ENCODE results near the gene PTPRN2. TPM values are rescaled to one million over a fixed set of nuclear protein-coding genes. Genes with fewer than 3 reads are reported as not detected.

Gene PTPRN2
- total and polyA plus RNA-seq, 7 donors = 0.47 to 0.82 (median 0.51) TPM

GRCh38 chr7:158007697-158008257 is 579.8 kb downstream of the PTPRN2 start:
- intact Hi-C loops (cut with DNase I) = no loop called here
- ATAC-seq (no peak), DNase-seq (no peak)
- no peak overlapping the region for H3K4me3 ChIP-seq
- peaks cover 0 to 6% (median 0%) of the 10 kb centered on the region in 3 donors for H3K27me3 ChIP-seq (ENCODE audit: insufficient read depth in 3 of 3, low read length in 2 of 3)
- no peaks in the 10 kb centered on the region for H3K4me1 ChIP-seq
- H3K9me3 ChIP-seq = no peaks in the 10 kb centered on the region
- TF ChIP-seq CTCF (IDR thresholded peaks at IDR 0.05) = no peak
- WGBS, 3 donors = 71 to 84% (median 72%) methylated on average over 5 of the region's 5 CpGs
- no peak overlapping the region for H3K27ac ChIP-seq
- H3K36me3 ChIP-seq (ENCODE audit: insufficient read depth in 1 of 2, low read depth in 1 of 2) = no peaks in the 10 kb centered on the region

GRCh38 chr7:158006841-158007696 is 580.6 kb downstream of the PTPRN2 start:
- H3K27me3 ChIP-seq (ENCODE audit: insufficient read depth in 3 of 3, low read length in 2 of 3) = peaks cover 0 to 3% (median 0%) of the 10 kb centered on the region in 3 donors
- no peaks in the 10 kb centered on the region for H3K4me1 ChIP-seq
- no peak for DNase-seq
- no peak for TF ChIP-seq CTCF (IDR thresholded peaks at IDR 0.05)
- WGBS, 3 donors = 48 to 56% (median 55%) methylated on average over 29 of the region's 29 CpGs
- H3K4me3 ChIP-seq = no peak overlapping the region
- H3K9me3 ChIP-seq = no peaks in the 10 kb centered on the region
- H3K36me3 ChIP-seq (ENCODE audit: insufficient read depth in 1 of 2, low read depth in 1 of 2) = no peaks in the 10 kb centered on the region
- H3K27ac ChIP-seq = no peak overlapping the region
- intact Hi-C loops (cut with DNase I) = no loop called here
- no peak for ATAC-seq

GRCh38 chr7:158005531-158005930 is 582.1 kb downstream of the PTPRN2 start:
- intact Hi-C loops (cut with DNase I) = no loop called here
- no peak for ATAC-seq
- no peaks in the 10 kb centered on the region for H3K4me1 ChIP-seq
- peaks cover 0 to 3% (median 3%) of the 10 kb centered on the region in 3 donors for H3K27me3 ChIP-seq (ENCODE audit: insufficient read depth in 3 of 3, low read length in 2 of 3)
- H3K4me3 ChIP-seq = no peak overlapping the region
- H3K27ac ChIP-seq = no peak overlapping the region
- no peak for DNase-seq
- no peaks in the 10 kb centered on the region for H3K36me3 ChIP-seq (ENCODE audit: insufficient read depth in 1 of 2, low read depth in 1 of 2)
- WGBS, 3 donors = 57 to 60% (median 58%) methylated on average over 12 of the region's 12 CpGs
- no peaks in the 10 kb centered on the region for H3K9me3 ChIP-seq
- no peak for TF ChIP-seq CTCF (IDR thresholded peaks at IDR 0.05)

GRCh38 chr7:158004123-158004490 is 583.5 kb downstream of the PTPRN2 start:
- H3K9me3 ChIP-seq = no peaks in the 10 kb centered on the region
- H3K4me1 ChIP-seq = no peaks in the 10 kb centered on the region
- intact Hi-C loops (cut with DNase I) = no loop called here
- DNase-seq (no peak), ATAC-seq (no peak)
- H3K27me3 ChIP-seq (ENCODE audit: insufficient read depth in 3 of 3, low read length in 2 of 3) = peaks cover 0 to 3% (median 3%) of the 10 kb centered on the region in 3 donors
- H3K27ac ChIP-seq = no peak overlapping the region
- WGBS, 3 donors = 31 to 61% (median 33%) methylated on average over 2 of the region's 2 CpGs
- H3K36me3 ChIP-seq (ENCODE audit: insufficient read depth in 1 of 2, low read depth in 1 of 2) = no peaks in the 10 kb centered on the region
- H3K4me3 ChIP-seq = no peak overlapping the region
- TF ChIP-seq CTCF (IDR thresholded peaks at IDR 0.05) = no peak

Data from psoas muscle (tissue), 8 donors.